Activated T-cell treated with anti-CD3 and anti-CD28 coated beads, Interleukin-2, amount 50 U/mL, for 48 hours (primary cell): ENCODE results near the gene PTPRE.

Source experiments
- DNase-seq, 2 experiments: peaks; one replicate each; pipeline ENCODE4 v3.0.0-alpha.2; 2020

The PTPRE gene

GRCh38 chr10:127984945-127985344, 78.0 kb downstream of the PTPRE start:
- DNase-seq: no peak

GRCh38 chr10:127986531-127987466, 79.9 kb downstream of the PTPRE start:
- DNase-seq: no peak

- DNase-seq: no peak
Observed at GRCh38 chr10:127987467-127988380, 80.8 kb downstream of the PTPRE start.

DNA sequence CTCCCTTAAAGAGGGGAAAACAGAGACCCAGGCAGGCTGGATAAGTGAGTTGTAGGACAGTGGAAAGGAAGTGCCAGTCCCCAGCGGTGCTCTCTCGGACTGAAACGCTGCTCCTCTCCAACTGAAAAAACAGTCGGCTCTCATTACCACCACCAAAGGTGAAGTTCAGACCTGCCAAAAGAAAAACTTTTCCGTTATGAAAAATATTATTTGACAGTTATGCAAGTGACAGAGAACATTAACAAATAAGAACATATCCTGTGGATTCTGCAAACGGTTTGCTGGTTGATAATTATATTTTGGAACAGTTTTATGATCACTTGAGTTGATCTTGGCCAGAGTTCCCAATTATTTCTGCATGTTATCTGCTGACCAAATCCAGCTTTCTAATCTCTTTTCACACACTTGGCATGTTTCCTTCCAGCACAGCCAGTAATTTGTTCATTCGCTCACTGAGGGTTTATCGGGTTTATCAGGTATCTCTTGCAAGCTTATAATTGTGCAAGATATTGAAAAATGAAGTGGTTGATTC, 82.6 kb downstream of the PTPRE start:
- no peak for DNase-seq

- peak; percentile 60 to 68 for DNase-seq
Observed at GRCh38 chr10:127990132-127990788, 83.4 kb downstream of the PTPRE start.

DNA sequence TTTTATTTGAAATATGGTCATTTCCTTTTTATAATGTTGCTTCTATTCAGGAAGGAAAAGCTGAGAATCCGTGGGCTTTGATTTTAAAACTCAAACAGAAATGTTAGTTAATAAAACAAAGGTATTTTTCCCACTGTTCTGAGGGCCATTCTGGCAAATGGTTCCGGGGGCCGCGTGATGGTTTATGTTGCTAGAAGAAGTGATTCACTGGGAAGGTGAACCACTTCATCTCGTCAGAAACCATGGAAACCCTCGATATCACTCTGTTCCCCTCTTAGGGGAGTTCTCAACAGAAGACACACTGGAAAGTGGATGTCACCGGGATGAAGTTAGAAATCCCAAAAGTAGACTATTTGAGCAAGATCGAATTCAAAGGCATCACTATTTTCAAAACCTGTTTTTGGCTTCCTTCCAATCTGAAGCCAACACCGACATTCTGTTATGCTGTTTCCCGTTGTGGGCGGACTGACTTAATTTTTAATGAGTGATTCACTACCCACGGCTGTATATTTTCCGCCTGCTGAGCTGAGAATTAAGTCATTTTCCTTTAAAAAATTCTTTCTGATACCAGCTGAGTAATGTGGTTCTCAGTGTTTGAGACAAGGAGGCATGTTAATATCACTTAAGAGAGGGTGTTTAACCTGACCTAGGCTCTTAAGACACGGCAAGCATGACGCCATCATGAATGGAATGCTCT, 84.1 kb downstream of the PTPRE start:
- peak; percentile 65 to 67 for DNase-seq

- peak in 1 of 2 experiments; percentile 32 for DNase-seq
Observed at GRCh38 chr10:127991543-127992255, 84.8 kb downstream of the PTPRE start.

DNA sequence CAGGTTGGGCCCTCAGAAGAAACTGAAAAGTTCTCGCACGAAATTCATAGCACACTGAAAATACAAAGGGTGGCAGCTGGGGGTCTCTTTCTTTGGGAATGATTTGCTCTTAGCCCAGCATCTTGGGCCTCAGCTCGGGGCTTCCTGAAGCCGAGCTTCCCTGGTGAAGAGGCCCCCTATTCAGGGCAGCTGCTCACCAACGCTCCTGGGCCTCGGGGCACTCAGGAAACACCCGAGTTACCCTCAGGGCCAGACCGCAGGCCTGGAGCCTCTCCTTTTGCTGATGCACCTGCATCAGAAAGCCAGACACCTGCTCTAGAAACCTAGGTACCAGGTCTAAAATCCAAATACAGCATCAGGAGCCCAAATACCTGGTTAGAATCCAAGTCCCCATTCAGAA, 85.5 kb downstream of the PTPRE start:
- DNase-seq: no peak

- DNase-seq: no peak
Observed at GRCh38 chr10:127993056-127993690, 86.3 kb downstream of the PTPRE start.

DNA sequence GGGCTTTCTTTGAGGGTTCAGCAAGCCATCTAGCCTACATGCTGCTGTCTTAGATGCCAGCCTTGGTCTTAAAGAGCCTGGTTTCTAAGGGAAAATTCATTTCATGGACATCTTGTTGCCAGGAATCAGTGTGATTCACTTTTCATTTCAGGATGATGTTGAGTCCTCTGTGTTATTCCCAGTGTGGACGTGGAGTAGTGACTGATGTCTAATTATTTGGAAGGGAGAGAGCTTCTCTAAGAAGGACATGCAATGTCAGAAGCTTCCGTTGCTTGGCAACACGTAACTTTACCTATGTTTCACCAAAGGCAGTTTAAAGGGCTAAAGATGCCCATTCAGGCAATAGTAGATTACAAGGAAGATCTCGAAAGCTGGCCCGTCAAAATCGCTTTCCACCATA, 89.0 kb downstream of the PTPRE start:
- no peak for DNase-seq

DNA sequence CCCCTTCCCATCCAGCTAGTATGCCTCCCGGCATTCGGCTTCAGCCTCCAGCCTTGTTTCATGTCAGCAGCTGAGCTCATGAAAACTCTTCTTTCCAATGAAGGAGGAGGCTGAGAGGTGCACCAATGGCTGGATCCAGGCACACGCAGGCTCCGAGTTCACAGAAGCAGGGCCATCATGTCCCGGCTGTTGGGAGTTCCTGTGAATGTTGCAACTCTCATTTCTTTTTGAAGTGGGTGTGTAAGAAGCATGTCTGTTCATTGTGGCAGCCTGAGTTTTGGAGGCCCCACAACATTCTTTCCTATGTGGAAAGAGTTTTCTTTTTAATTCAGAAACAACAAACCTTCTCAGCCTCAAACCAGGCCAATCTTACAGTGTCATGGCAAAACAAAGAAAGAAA, 89.7 kb downstream of the PTPRE start:
- DNase-seq: no peak

DNA sequence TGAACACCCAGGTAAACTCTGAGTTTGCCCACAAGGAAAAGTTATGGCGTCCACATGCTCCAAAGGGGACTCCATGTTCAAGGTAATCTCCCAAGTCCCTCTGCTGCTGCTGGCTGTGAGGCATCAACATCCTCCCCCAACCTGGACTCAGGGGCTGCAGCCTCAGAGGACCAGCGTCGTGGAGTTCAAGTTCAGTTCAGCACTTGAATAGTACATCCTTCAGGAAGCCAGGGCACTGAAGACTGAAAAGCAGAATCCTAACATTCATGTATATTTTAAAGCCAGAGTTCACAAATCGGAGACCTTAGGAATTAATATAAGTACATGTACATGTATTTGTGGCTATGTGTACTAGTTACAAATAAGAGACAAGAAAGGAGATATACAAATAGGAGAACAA, 90.4 kb downstream of the PTPRE start:
- DNase-seq: no peak

DNA sequence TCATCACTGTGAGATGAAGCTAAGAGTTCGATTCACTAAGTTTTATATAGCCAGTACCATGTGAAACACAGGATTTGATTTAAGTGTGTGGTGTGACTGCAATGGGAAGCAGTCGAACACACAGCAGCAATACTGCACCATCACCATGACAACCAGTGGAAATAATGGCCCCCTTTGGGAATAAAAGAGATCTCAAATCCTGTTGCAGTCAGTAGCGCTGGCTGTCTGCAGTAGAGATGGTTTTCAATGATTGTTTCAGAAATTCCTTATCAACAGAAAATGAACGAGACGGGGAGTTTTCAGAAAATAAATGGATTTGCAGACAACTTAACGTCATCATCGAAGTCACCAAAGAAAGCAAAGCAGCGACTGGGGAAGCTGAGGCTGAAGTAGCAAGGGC, 91.0 kb downstream of the PTPRE start:
- no peak for DNase-seq

DNA sequence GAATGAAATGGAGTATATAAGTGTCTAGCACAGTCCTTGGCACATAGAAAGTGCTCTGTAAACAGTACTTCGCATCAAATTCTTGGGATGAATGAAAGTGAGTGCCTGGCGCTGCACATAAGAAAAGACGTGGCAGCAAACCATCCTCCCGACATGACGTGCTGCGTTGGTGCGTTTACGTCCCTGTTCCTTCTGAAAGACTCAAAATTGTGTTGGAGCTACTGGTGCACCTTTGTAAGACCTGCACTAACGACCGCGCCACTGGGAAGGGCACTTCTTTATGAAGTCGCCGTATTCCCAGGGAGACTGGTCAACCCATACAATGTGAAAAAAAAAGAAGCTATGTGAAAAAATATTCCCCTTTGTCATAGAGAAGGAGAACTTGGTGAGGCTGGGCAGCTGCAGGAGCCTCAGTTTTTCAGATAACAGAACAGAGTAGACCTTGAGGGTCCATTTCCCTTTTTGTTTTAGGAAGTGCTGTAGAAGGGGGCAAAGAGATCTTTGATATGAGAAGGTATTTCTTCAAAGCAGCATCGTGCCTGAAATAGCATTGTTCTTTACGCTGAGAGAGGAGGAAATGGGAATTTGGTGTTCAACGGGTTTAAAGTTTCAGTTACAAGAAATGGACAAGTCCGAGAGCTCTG, 91.7 kb downstream of the PTPRE start:
- DNase-seq: no peak

DNA sequence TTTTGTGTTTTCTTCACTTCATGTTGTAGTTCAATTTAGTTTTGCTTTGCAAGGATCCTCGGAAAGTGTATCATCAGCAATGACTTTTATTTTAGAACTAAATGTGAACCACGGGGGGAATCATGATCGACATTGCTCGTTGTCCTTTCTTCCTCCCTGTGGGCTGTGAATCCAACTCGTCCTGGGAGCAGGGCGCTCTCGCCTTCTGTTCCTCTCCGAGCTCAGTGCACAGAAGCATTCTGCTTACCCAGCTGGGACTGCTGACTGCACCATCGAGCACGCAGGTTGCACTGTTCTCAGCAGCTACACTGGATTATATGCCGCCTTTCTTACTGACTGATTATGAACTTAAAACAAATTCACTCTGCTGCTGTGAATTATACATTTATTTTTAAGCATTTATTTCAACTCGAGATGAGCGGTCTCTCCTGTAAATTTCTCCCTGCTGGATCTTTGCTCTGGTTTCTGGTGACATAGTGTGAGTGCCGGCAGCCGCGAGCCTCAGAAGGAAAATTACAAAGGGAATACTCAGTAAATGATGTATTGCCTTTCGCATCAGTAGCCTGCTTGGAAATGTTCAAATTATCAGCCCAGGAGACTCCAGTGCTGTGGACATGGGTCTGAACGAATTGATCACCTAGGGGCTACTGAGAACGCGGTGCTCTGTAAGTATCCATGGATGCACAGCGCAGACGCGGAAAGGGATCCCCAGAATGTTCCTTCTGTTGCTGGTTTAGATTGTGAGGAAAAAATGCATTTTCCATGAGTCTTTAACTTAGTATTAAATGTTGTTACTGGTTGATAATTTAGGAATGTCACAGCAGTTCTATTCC, 92.6 kb downstream of the PTPRE start:
- no peak for DNase-seq

- DNase-seq: no peak
Observed at GRCh38 chr10:128000471-128001362, 93.8 kb downstream of the PTPRE start.

DNA sequence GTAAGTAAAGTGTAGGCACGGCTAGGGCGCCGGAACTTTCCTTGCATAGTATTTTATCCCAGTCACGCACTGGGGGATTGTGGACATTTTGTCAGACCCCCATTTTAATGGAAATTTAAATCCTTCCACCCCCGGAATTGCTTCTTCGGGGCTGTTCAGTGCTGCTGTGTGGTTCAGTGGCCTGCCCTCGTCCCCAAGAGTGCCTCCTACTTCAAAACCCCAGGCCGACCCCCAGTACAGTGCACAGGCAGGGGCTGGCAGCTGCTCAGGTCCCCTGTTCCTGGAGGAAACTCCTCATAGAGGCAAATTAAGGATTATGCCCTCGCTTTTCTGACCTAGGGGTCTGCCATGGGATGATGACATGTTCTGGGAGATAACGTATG, 94.5 kb downstream of the PTPRE start:
- no peak for DNase-seq

- peak in 1 of 2 experiments; percentile 7 for DNase-seq
Observed at GRCh38 chr10:128001849-128002248, 94.9 kb downstream of the PTPRE start.

GRCh38 chr10:128003521-128003920, 96.6 kb downstream of the PTPRE start:
- no peak for DNase-seq
